Adrenal gland (tissue), 12 donors: ENCODE results near the gene TMEM117. TPM values are rescaled to one million over a fixed set of nuclear protein-coding genes. Genes with fewer than 3 reads are reported as not detected.

Experiments used
- DNase-seq, 7 donors: peaks; one replicate each; pipeline ENCODE4 v3.0.0-alpha.2; 2019 to 2020
- H3K27ac ChIP-seq, 5 donors: fragments of 200-600 bp; sonication (generic) in 4 of 5; 1 replicate in 3 of 5; 2 replicates in 2 of 5; pipeline versions ENCODE4 v1.5.1 to v1.8.0; 2016 to 2020; ENCODE audit warnings: mild to moderate bottlenecking in 1 of 5
- H3K27me3 ChIP-seq: fragments of 200-600 bp; 2 replicates; pipeline ENCODE4 v1.8.0; 2021
- H3K36me3 ChIP-seq, 2 donors: fragments of 200-600 bp; replicated peaks in 1 of 2; 1 replicate in 1 of 2; 2 replicates in 1 of 2; pipeline versions ENCODE4 v1.5.1 to v1.8.0; 2018 to 2022
- H3K4me1 ChIP-seq, 2 donors: fragments of 200-600 bp; replicated peaks in 1 of 2; 1 replicate in 1 of 2; 2 replicates in 1 of 2; pipeline versions ENCODE4 v1.5.1 to v1.8.0; 2018 to 2021
- H3K4me3 ChIP-seq, 4 donors: fragments of 200-600 bp; sonication (generic) in 3 of 4; one replicate each; pipeline ENCODE4 v1.5.1; 2016 to 2018
- H3K9me3 ChIP-seq, 3 donors: fragments of 200-600 bp; sonication (generic) in 1 of 3; replicated peaks in 1 of 3; 1 replicate in 2 of 3; 2 replicates in 1 of 3; pipeline versions ENCODE4 v1.5.1 to v1.8.0; 2016 to 2021
- CTCF ChIP-seq, 6 experiments: fragments of 450-650 bp in 4 of 6; fragments of 200-600 bp in 2 of 6; sonication (generic) in 1 of 6; IDR thresholded peaks; 1 replicate in 5 of 6; 2 replicates in 1 of 6; pipeline versions ENCODE4 v1.5.1 to v1.8.0; 2016 to 2021; ENCODE audit warnings: antibody characterized with exemption in 6 of 6, mild to moderate bottlenecking in 2 of 6, moderate library complexity in 1 of 6
- POLR2A ChIP-seq, 2 donors: fragments of 450-650 bp; IDR thresholded peaks; one replicate each; pipeline ENCODE4 v1.6.1; 2017; ENCODE audit warnings: antibody characterized with exemption in 2 of 2, mild to moderate bottlenecking in 2 of 2, moderate library complexity in 1 of 2
- WGBS, 4 donors: extraction: QIAGEN DNeasy Blood & Tissue Kit in 2 of 4; methylation state at CpG; one replicate each; pipeline versions ENCODE4 v1.1.5 to v1.1.7; 2013 to 2017; 5-methylcytosine and 5-hydroxymethylcytosine counted together
- intact Hi-C, 2 donors: fragments of 100-400 bp; cut with DNase I; formaldehyde crosslinking; loops; one replicate each; pipeline versions ENCODE4 v1.14.1 to v1.15.0; 2022 to 2023
- polyA plus RNA-seq, 3 donors: library from polyadenylated mRNA; stranded (reverse); fragments of 200-250 nt in 2 of 3; fragments of 350-450 nt in 1 of 3; fragmentation: Illumina TruSeq in 1 of 3; extraction: RNeasy Lipid Tissue Mini Kit (QIAGEN cat#74804) in 1 of 3; gene quantifications; one replicate each; pipeline ENCODE4 v1.2.3, GENCODE V29; 2013 to 2014
- total RNA-seq, 9 donors: library from RNA; depleted of rRNA in 4 of 9; stranded (reverse); fragments of >200 nt in 4 of 9; fragments of 120-200 nt in 1 of 9; fragmentation: NEBNext Ultra II Directional in 1 of 9; extraction: Animal tissue kit (Norgen Biotek cat#: 25700) in 1 of 9; gene quantifications; one replicate each; pipeline versions ENCODE4 v1.1.0 to v1.2.4, GENCODE V29; 2013 to 2023
- donor health status: healthy with polysubstance abuse.
- donor health status: Bipolar disorder and iron deficiency.
- donor health status: DM: yes; HTN: yes; CAD: no.
- donor health status: DM: no; HTN: no; CAD: no.
- donor health status: DM: no; HTN: no; CAD: no.
- donor health status: DM: yes; HTN: yes; CAD: no.

Gene TMEM117
- total and polyA plus RNA-seq, 12 donors, result 1.9 to 38.5 (median 6.7) TPM

- no peak for DNase-seq
- Histone ChIP-seq H3K4me1 (no peaks in the 10 kb centered on the region), H3K27ac (no peak overlapping the region), H3K36me3 (no peaks in the 10 kb centered on the region), H3K4me3 (no peak overlapping the region), H3K27me3 (no peaks in the 10 kb centered on the region), H3K9me3 (peaks cover 0 to 6% (median 0%) of the 10 kb centered on the region in 3 donors)
- intact Hi-C loops, result no loop called here
- WGBS, 4 donors, result 97 to 100% (median 99%) methylated on average over 1 of the region's 1 CpG
- TF ChIP-seq CTCF (IDR thresholded peaks at IDR 0.05) (no peak), POLR2A (IDR thresholded peaks at IDR 0.05) (no peak)
Measured at GRCh38 chr12:44235674-44236073, 399.8 kb downstream of the TMEM117 start.

- intact Hi-C loops, result no loop called here
- DNase-seq, result no peak
- TF ChIP-seq CTCF (IDR thresholded peaks at IDR 0.05), result no peak
- no peak for TF ChIP-seq POLR2A (IDR thresholded peaks at IDR 0.05)
- no peaks in the 10 kb centered on the region for H3K4me1 ChIP-seq
- H3K4me3 ChIP-seq, result no peak overlapping the region
- no peaks in the 10 kb centered on the region for H3K36me3 ChIP-seq
- WGBS, 4 donors, result 80 to 92% (median 87%) methylated on average over 2 of the region's 2 CpGs
- no peak overlapping the region for H3K27ac ChIP-seq
- H3K9me3 ChIP-seq, result peaks cover 0 to 6% (median 0%) of the 10 kb centered on the region in 3 donors
- no peaks in the 10 kb centered on the region for H3K27me3 ChIP-seq
Measured at GRCh38 chr12:44240186-44240585, 404.3 kb downstream of the TMEM117 start.

GRCh38 chr12:44245932-44246331, 410.1 kb downstream of the TMEM117 start:
- WGBS, 4 donors, result 90 to 94% (median 92%) methylated on average over 2 of the region's 2 CpGs
- H3K4me1 ChIP-seq, result no peaks in the 10 kb centered on the region
- no peaks in the 10 kb centered on the region for H3K36me3 ChIP-seq

GRCh38 chr12:44246482-44247105, 410.7 kb downstream of the TMEM117 start:
- DNase-seq, result no peak
- Histone ChIP-seq H3K27me3 (no peaks in the 10 kb centered on the region), H3K36me3 (no peaks in the 10 kb centered on the region), H3K9me3 (no peaks in the 10 kb centered on the region), H3K4me1 (no peaks in the 10 kb centered on the region), H3K27ac (no peak overlapping the region), H3K4me3 (no peak overlapping the region)
- no peak for TF ChIP-seq CTCF (IDR thresholded peaks at IDR 0.05)
- no peak for TF ChIP-seq POLR2A (IDR thresholded peaks at IDR 0.05)
- intact Hi-C loops, result no loop called here
- WGBS, 4 donors, result 74 to 77% (median 75%) methylated on average over 3 of the region's 3 CpGs

More at GRCh38 chr12:44245932-44246331, 410.1 kb downstream of the TMEM117 start:
- no peaks in the 10 kb centered on the region for H3K9me3 ChIP-seq
- no peak overlapping the region for H3K27ac ChIP-seq
- no peaks in the 10 kb centered on the region for H3K27me3 ChIP-seq
- no peak for DNase-seq
- intact Hi-C loops, result no loop called here
- no peak overlapping the region for H3K4me3 ChIP-seq
- TF ChIP-seq POLR2A (IDR thresholded peaks at IDR 0.05), result no peak
- TF ChIP-seq CTCF (IDR thresholded peaks at IDR 0.05), result no peak
